Suprapubic skin (tissue), 4 donors: ENCODE measurements around the gene SMURF2. TPM values are rescaled to one million over a fixed set of nuclear protein-coding genes. Genes with fewer than 3 reads are reported as not detected.
"Not testable (repeated sequence)": the region's sequence is repeated elsewhere in the genome, so short reads cannot be mapped to it uniquely, and the experiment has no call there.

ENCODE experiments used
- DNase-seq, 2 donors: peaks; one replicate each; pipeline ENCODE4 v3.0.0-alpha.2; 2019; ENCODE audit warnings: low spot score in 2 of 2
- H3K27ac ChIP-seq: fragments of 200-600 bp; sonication (generic); one replicate; pipeline ENCODE4 v1.5.1; 2019
- H3K27me3 ChIP-seq: fragments of 200-600 bp; sonication (generic); one replicate; pipeline ENCODE4 v1.5.1; 2019
- H3K36me3 ChIP-seq: fragments of 200-600 bp; sonication (generic); one replicate; pipeline ENCODE4 v1.5.1; 2019
- H3K4me1 ChIP-seq: fragments of 200-600 bp; sonication (generic); one replicate; pipeline ENCODE4 v1.5.1; 2019
- H3K4me3 ChIP-seq: fragments of 200-600 bp; sonication (generic); one replicate; pipeline ENCODE4 v1.5.1; 2019; ENCODE audit warnings: mild to moderate bottlenecking
- H3K9me3 ChIP-seq: fragments of 200-600 bp; sonication (generic); one replicate; pipeline ENCODE4 v1.5.1; 2019
- CTCF ChIP-seq, 2 donors: fragments of 200-600 bp in 1 of 2; fragments of 450-650 bp in 1 of 2; sonication (generic) in 1 of 2; IDR thresholded peaks; one replicate each; pipeline ENCODE4 v1.5.1; 2016 to 2019; ENCODE audit warnings: antibody characterized with exemption in 2 of 2, mild to moderate bottlenecking in 1 of 2, moderate library complexity in 1 of 2
- EP300 ChIP-seq: sonication (generic); formaldehyde crosslinking; IDR thresholded peaks from one replicate; pipeline ENCODE4 v1.6.1; 2017; ENCODE audit warnings: antibody characterized with exemption
- POLR2A ChIP-seq, 2 donors: fragments of 450-650 bp; IDR thresholded peaks; one replicate each; pipeline ENCODE4 v1.6.1; 2017; ENCODE audit warnings: antibody characterized with exemption in 2 of 2, mild to moderate bottlenecking in 2 of 2, moderate library complexity in 2 of 2
- POLR2AphosphoS5 ChIP-seq, 3 donors: sonication (generic); formaldehyde crosslinking; IDR thresholded peaks; one replicate each; pipeline ENCODE4 v1.6.1; 2017; ENCODE audit warnings: antibody characterized with exemption in 3 of 3
- WGBS: methylation state at CpG from one replicate; pipeline ENCODE4 v1.1.5; 2018; 5-methylcytosine and 5-hydroxymethylcytosine counted together
- total RNA-seq, 4 donors: library from RNA; depleted of rRNA; stranded (reverse); fragments of >200 nt; gene quantifications; one replicate each; pipeline ENCODE4 v1.1.0, GENCODE V29; 2016

SMURF2 gene
- total RNA-seq, 4 donors from 2014 or later: 19.4 to 28.6 (median 25.2) TPM

GRCh38 chr17:64618848-64619247 lies 43.3 kb downstream of the SMURF2 start:
- TF ChIP-seq EP300: no peak
- TF ChIP-seq POLR2A (IDR thresholded peaks at IDR 0.05): no peak
- no peak for TF ChIP-seq CTCF (IDR thresholded peaks at IDR 0.05)
- TF ChIP-seq POLR2AphosphoS5 (IDR thresholded peaks at IDR 0.05): no peak
- no peak for DNase-seq
- 92% methylated on average over 4 of the region's 4 CpGs for WGBS
- no peaks in the 10 kb centered on the region for H3K9me3 ChIP-seq
- no peaks in the 10 kb centered on the region for H3K27me3 ChIP-seq
- H3K4me3 ChIP-seq: no peak overlapping the region
- no peak overlapping the region for H3K27ac ChIP-seq
- peaks cover 15% of the 10 kb centered on the region for H3K4me1 ChIP-seq
- H3K36me3 ChIP-seq: no peaks in the 10 kb centered on the region

- H3K4me1 ChIP-seq: peaks cover 16% of the 10 kb centered on the region
- H3K4me3 ChIP-seq: no peak overlapping the region
- no peak overlapping the region for H3K27ac ChIP-seq
- no peaks in the 10 kb centered on the region for H3K9me3 ChIP-seq
- 93% methylated on average over 5 of the region's 5 CpGs for WGBS
- H3K27me3 ChIP-seq: no peaks in the 10 kb centered on the region
- no peak for TF ChIP-seq CTCF (IDR thresholded peaks at IDR 0.05)
- no peak for TF ChIP-seq EP300
- DNase-seq: no peak
- no peaks in the 10 kb centered on the region for H3K36me3 ChIP-seq
Measured at GRCh38 chr17:64617125-64617780, 44.9 kb downstream of the SMURF2 start.

DNA sequence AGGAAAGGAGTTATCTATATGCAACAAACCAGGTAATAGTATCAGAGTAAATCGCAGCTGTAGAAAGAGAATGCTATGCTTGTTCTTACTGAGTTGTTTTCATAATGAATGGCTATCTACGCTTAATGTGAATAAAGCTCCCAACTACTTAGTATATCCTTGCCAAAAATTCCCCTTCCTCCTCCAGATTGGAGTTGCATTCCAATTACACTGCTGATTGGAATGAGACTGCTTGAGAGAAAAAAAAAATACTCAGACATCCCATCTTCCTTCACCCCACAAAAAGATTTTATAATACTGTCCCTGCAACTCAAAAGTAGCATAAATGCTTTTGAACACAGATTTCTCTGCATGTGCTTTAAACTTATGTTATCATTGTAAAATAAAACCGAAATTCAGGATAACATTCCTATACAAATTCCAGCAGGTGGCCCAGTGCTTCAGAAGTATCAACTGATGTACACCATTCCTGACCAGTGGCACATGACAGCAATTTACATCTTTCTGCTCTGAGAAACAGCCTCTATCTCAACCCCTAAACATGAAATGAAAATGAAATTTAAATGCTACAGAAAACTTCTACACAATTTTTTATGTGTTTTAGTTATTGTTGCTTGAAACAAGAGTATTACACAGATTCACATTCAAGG lies 47.0 kb downstream of the SMURF2 start:
- peaks cover 16% of the 10 kb centered on the region for H3K4me1 ChIP-seq
- no peak overlapping the region for H3K27ac ChIP-seq

GRCh38 chr17:64614266-64615027 lies 47.7 kb downstream of the SMURF2 start:
- Histone ChIP-seq H3K9me3 (no peaks in the 10 kb centered on the region), H3K36me3 (no peaks in the 10 kb centered on the region), H3K4me1 (peaks cover 16% of the 10 kb centered on the region), H3K27ac (no peak overlapping the region), H3K27me3 (no peaks in the 10 kb centered on the region), H3K4me3 (no peak overlapping the region)
- WGBS: 67% methylated on average over 2 of the region's 2 CpGs
- no peak for DNase-seq
- TF ChIP-seq CTCF (IDR thresholded peaks at IDR 0.05): no peak
- no peak for TF ChIP-seq EP300
- TF ChIP-seq POLR2A (IDR thresholded peaks at IDR 0.05): no peak
- no peak for TF ChIP-seq POLR2AphosphoS5 (IDR thresholded peaks at IDR 0.05)

More for the DNA sequence above, 47.0 kb downstream of the SMURF2 start:
- Histone ChIP-seq H3K27me3 (no peaks in the 10 kb centered on the region), H3K4me3 (no peak overlapping the region), H3K9me3 (no peaks in the 10 kb centered on the region), H3K36me3 (no peaks in the 10 kb centered on the region)
- TF ChIP-seq POLR2A (IDR thresholded peaks at IDR 0.05) (no peak), EP300 (no peak), CTCF (IDR thresholded peaks at IDR 0.05) (no peak), POLR2AphosphoS5 (IDR thresholded peaks at IDR 0.05) (no peak)
- DNase-seq: no peak
- WGBS: 52% methylated on average over 3 of the region's 3 CpGs

DNA sequence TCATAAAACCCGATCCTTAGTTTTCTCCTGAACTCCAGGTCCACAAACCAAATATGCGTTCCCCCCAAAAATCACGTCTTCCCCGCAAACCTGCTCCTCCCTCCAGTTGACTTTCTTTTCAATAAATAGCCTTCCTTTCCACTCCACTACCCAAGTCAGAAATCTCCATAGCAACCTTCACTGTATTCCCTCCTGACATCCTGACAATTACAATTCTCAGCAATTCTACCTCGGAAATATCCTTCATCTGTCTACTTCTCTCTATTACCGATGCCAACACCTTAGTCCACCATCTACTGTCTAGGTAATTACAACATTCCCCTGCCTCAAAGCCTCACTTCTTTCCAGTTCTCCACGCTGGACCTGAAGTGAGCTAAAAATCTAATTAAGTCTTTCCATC lies 50.7 kb downstream of the SMURF2 start:
- Histone ChIP-seq H3K27me3 (no peaks in the 10 kb centered on the region), H3K4me3 (no peak overlapping the region), H3K36me3 (no peaks in the 10 kb centered on the region), H3K27ac (no peak overlapping the region), H3K9me3 (no peaks in the 10 kb centered on the region), H3K4me1 (peaks cover 19% of the 10 kb centered on the region)
- no peak for DNase-seq
- 86% methylated on average over 7 of the region's 7 CpGs for WGBS
- TF ChIP-seq CTCF (IDR thresholded peaks at IDR 0.05) (no peak), POLR2A (IDR thresholded peaks at IDR 0.05) (no peak), EP300 (no peak), POLR2AphosphoS5 (IDR thresholded peaks at IDR 0.05) (no peak)

- H3K4me3 ChIP-seq, H3K27ac ChIP-seq, H3K36me3 ChIP-seq, H3K27me3 ChIP-seq, DNase-seq, H3K9me3 ChIP-seq: not testable (repeated sequence)
- H3K4me1 ChIP-seq: peaks cover 17% of the 10 kb centered on the region
- WGBS: 97% methylated on average over 2 of the region's 2 CpGs
Measured at GRCh38 chr17:64610244-64610643, 51.9 kb downstream of the SMURF2 start.
